Ovary (tissue), 9 donors: ENCODE results near the gene LSAMP. TPM values are rescaled to one million over a fixed set of nuclear protein-coding genes. Genes with fewer than 3 reads are reported as not detected.

Experiments
- DNase-seq, 5 donors: peaks; one replicate each; pipeline ENCODE4 v3.0.0-alpha.2; 2019 to 2020
- H3K27ac ChIP-seq, 2 donors: fragments of 200-600 bp; one replicate each; pipeline versions ENCODE4 v1.5.1 to v1.8.0; 2019 to 2022
- H3K27me3 ChIP-seq: fragments of 200-600 bp; one replicate; pipeline ENCODE4 v1.8.0; 2022
- H3K36me3 ChIP-seq: fragments of 200-600 bp; sonication (generic); one replicate; pipeline ENCODE4 v1.5.1; 2019
- H3K4me1 ChIP-seq: one replicate; pipeline ENCODE4 v1.8.1; 2013; ENCODE audit warnings: mild to moderate bottlenecking, moderate library complexity; ENCODE audit not compliant: insufficient read depth
- H3K4me3 ChIP-seq: fragments of 200-600 bp; sonication (generic); one replicate; pipeline ENCODE4 v1.5.1; 2017
- H3K9me3 ChIP-seq, 2 donors: fragments of 200-600 bp in 1 of 2; sonication (generic) in 1 of 2; one replicate each; pipeline versions ENCODE4 v1.5.1 to v1.8.1; 2013 to 2019; ENCODE audit warnings: mild to moderate bottlenecking in 1 of 2, moderate library complexity in 1 of 2
- EP300 ChIP-seq: sonication (generic); formaldehyde crosslinking; IDR thresholded peaks from one replicate; pipeline ENCODE4 v1.6.1; 2017; ENCODE audit warnings: antibody characterized with exemption
- POLR2A ChIP-seq: fragments of 450-650 bp; IDR thresholded peaks from one replicate; pipeline ENCODE4 v1.6.1; 2017; ENCODE audit warnings: antibody characterized with exemption, mild to moderate bottlenecking, moderate library complexity
- WGBS, 3 donors: extraction: QIAGEN DNeasy Blood & Tissue Kit in 1 of 3; methylation state at CpG; one replicate each; pipeline versions ENCODE4 v1.1.5 to v1.1.7; 2013 to 2017; 5-methylcytosine and 5-hydroxymethylcytosine counted together
- intact Hi-C, 4 donors: fragments of 100-400 bp; cut with DNase I; formaldehyde crosslinking; loops; one replicate each; pipeline versions ENCODE4 v1.11.0 to v1.15.1; 2022 to 2023
- polyA plus RNA-seq, 2 donors: library from polyadenylated mRNA; stranded (reverse); fragments of 200-250 nt in 1 of 2; fragments of 350-450 nt in 1 of 2; fragmentation: Illumina TruSeq in 1 of 2; extraction: RNeasy Lipid Tissue Mini Kit (QIAGEN cat#74804) in 1 of 2; gene quantifications; one replicate each; pipeline ENCODE4 v1.2.3, GENCODE V29; 2013 to 2014
- total RNA-seq, 7 donors: library from RNA; depleted of rRNA in 2 of 7; stranded (reverse); fragments of >200 nt in 2 of 7; fragmentation: NEBNext Ultra II Directional in 3 of 7; extraction: Animal tissue kit (Norgen Biotek cat#: 25700) in 3 of 7; gene quantifications; one replicate each; pipeline versions ENCODE4 v1.1.0 to v1.2.4, GENCODE V29; 2016 to 2023
- TF ChIP-seq, protein P1 (sequence below), 3 donors: fragments of 450-650 bp in 2 of 3; fragments of 200-600 bp in 1 of 3; IDR thresholded peaks; one replicate each; pipeline versions ENCODE4 v1.5.1 to v1.8.0; 2016 to 2022; ENCODE audit warnings: antibody characterized with exemption in 3 of 3, mild to moderate bottlenecking in 1 of 3
- donor health status: DM: no; HTN: no; CAD: no; lungs with moderate emphysema.
- donor health status: DM: no; HTN: no; CAD: no.
- donor health status: Bipolar disorder and iron deficiency.
- donor health status: DM: yes; HTN: yes; CAD: no.
- donor health status: DM: no; HTN: no; CAD: no.
- donor health status: DM: yes; HTN: yes; CAD: no.

Gene LSAMP
- total and polyA plus RNA-seq, 9 donors, result 1.1 to 13.0 (median 5.4) TPM

DNA sequence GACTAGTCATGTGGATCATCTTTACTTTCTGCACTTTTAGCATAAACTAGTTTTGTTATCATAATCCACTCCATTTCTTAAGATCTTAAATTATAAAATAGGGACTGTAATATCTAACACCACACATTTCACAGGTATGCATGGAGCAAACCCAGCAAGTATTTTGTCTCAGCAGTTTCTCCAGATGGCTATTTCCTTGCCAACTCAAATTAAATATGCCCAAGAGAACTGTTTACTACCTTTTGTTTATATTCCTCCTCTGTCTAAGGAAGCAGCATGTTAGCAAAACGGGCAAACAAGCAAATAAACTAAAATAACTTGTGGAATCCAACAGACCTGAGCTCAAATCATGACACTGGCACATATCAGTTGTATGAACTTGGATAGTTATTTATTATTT lies 379.8 kb downstream of the LSAMP start:
- no peak for DNase-seq
- intact Hi-C loops, result no loop called here
- no peaks in the 10 kb centered on the region for H3K4me1 ChIP-seq
- H3K9me3 ChIP-seq, result no peaks in the 10 kb centered on the region
- H3K27ac ChIP-seq, result no peak overlapping the region
- TF ChIP-seq POLR2A (no peak), EP300 (no peak)
- TF ChIP-seq, protein P1, sequence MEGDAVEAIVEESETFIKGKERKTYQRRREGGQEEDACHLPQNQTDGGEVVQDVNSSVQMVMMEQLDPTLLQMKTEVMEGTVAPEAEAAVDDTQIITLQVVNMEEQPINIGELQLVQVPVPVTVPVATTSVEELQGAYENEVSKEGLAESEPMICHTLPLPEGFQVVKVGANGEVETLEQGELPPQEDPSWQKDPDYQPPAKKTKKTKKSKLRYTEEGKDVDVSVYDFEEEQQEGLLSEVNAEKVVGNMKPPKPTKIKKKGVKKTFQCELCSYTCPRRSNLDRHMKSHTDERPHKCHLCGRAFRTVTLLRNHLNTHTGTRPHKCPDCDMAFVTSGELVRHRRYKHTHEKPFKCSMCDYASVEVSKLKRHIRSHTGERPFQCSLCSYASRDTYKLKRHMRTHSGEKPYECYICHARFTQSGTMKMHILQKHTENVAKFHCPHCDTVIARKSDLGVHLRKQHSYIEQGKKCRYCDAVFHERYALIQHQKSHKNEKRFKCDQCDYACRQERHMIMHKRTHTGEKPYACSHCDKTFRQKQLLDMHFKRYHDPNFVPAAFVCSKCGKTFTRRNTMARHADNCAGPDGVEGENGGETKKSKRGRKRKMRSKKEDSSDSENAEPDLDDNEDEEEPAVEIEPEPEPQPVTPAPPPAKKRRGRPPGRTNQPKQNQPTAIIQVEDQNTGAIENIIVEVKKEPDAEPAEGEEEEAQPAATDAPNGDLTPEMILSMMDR (IDR thresholded peaks at IDR 0.05), result no peak
- no peak overlapping the region for H3K4me3 ChIP-seq
- no peaks in the 10 kb centered on the region for H3K36me3 ChIP-seq
- no peaks in the 10 kb centered on the region for H3K27me3 ChIP-seq
- 18 to 46% (median 19%) methylated on average over 1 of the region's 1 CpG for WGBS, 3 donors

- H3K27ac ChIP-seq, result no peak overlapping the region
- H3K9me3 ChIP-seq, result no peaks in the 10 kb centered on the region
- intact Hi-C loops, result no loop called here
- no peaks in the 10 kb centered on the region for H3K36me3 ChIP-seq
- WGBS, 3 donors, result 76 to 85% (median 85%) methylated on average over 1 of the region's 1 CpG
- H3K4me3 ChIP-seq, result no peak overlapping the region
- DNase-seq, result no peak
- H3K4me1 ChIP-seq, result no peaks in the 10 kb centered on the region
- TF ChIP-seq, protein P1 (IDR thresholded peaks at IDR 0.05), result no peak
- TF ChIP-seq POLR2A (no peak), EP300 (no peak)
- H3K27me3 ChIP-seq, result no peaks in the 10 kb centered on the region
Observed at GRCh38 chr3:116064646-116065045, 380.6 kb downstream of the LSAMP start.

GRCh38 chr3:116059421-116060096 lies 385.7 kb downstream of the LSAMP start:
- WGBS, 3 donors, result 50 to 55% (median 53%) methylated on average over 2 of the region's 2 CpGs

DNA sequence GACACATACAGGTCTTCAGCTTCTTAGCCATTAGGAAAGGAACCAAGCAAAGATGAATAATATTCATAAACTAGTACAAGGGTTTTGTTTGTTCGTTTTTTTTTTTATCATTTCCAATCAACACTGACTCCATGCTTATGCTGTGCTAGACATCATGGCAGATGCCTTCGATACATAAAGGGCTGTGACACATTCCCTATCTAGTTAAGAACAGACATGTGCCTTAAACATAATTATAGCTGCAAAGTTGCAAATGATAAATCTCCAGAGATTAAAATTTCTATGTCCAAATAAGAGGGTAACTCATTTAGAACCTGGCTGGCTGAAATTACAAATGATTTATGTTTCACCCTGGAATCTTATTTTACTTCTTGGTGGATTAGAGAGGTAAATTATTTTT lies 386.4 kb downstream of the LSAMP start:
- H3K4me3 ChIP-seq, result no peak overlapping the region
- H3K9me3 ChIP-seq, result no peaks in the 10 kb centered on the region
- no peaks in the 10 kb centered on the region for H3K4me1 ChIP-seq
- intact Hi-C loops, result no loop called here
- DNase-seq, result no peak
- TF ChIP-seq, protein P1 (IDR thresholded peaks at IDR 0.05), result no peak
- no peak for TF ChIP-seq EP300
- TF ChIP-seq POLR2A, result no peak
- 72 to 80% (median 80%) methylated on average over 2 of the region's 2 CpGs for WGBS, 3 donors
- no peaks in the 10 kb centered on the region for H3K36me3 ChIP-seq
- H3K27ac ChIP-seq, result no peak overlapping the region
- no peaks in the 10 kb centered on the region for H3K27me3 ChIP-seq

More at GRCh38 chr3:116059421-116060096, 385.7 kb downstream of the LSAMP start:
- TF ChIP-seq, protein P1 (IDR thresholded peaks at IDR 0.05), result no peak
- no peak for TF ChIP-seq EP300
- TF ChIP-seq POLR2A, result no peak
- Histone ChIP-seq H3K27ac (no peak overlapping the region), H3K4me1 (no peaks in the 10 kb centered on the region), H3K36me3 (no peaks in the 10 kb centered on the region), H3K9me3 (no peaks in the 10 kb centered on the region), H3K4me3 (no peak overlapping the region), H3K27me3 (no peaks in the 10 kb centered on the region)
- no peak for DNase-seq
- intact Hi-C loops, result no loop called here
